ENCODE results near the gene ZNF222.

The ZNF222 gene

GRCh38 chr19:44025217-44025936 lies at the start of gene ZNF222:
Gene ZNF222, plus strand, starts transcription at chr19:44025379. Its CDS starts 58 bp downstream, at chr19:44025437.
- DNase-seq, result peak; percentile 72

GRCh38 chr19:43976732-43977131 lies 48.4 kb upstream of the ZNF222 start:
- DNase-seq, result no peak

- DNase-seq, result no peak
Observed at GRCh38 chr19:43983544-43983911, 41.7 kb upstream of the ZNF222 start.

GRCh38 chr19:43983912-43984686 lies 41.1 kb upstream of the ZNF222 start, which contains the start of gene ZNF155:
Gene ZNF155, plus strand, starts transcription at chr19:43984188. Its CDS starts 4,356 bp downstream, at chr19:43988544.
- peak; percentile 54 for DNase-seq

- no peak for DNase-seq
Observed at GRCh38 chr19:43984687-43985000, 40.5 kb upstream of the ZNF222 start.

GRCh38 chr19:43997631-43998290 lies 27.4 kb upstream of the ZNF222 start:
- no peak for DNase-seq

GRCh38 chr19:44002212-44002565 lies 23.0 kb upstream of the ZNF222 start:
- no peak for DNase-seq

- DNase-seq, result peak; percentile 75
Observed at GRCh38 chr19:44002566-44003460, 22.4 kb upstream of the ZNF222 start, which contains the start of gene ZNF230. Gene ZNF230, plus strand, starts transcription at chr19:44002957. Its CDS starts 4,122 bp downstream, at chr19:44007079.

GRCh38 chr19:44003461-44004009 lies 21.6 kb upstream of the ZNF222 start:
- DNase-seq, result no peak

GRCh38 chr19:44005973-44006372 lies 19.2 kb upstream of the ZNF222 start:
- DNase-seq, result no peak

- no peak for DNase-seq
Observed at GRCh38 chr19:44007473-44007872, 17.7 kb upstream of the ZNF222 start.

GRCh38 chr19:44010468-44010867 lies 14.7 kb upstream of the ZNF222 start:
- DNase-seq, result no peak

GRCh38 chr19:44019498-44019897 lies 5.7 kb upstream of the ZNF222 start:
- no peak for DNase-seq

GRCh38 chr19:44021221-44021620 lies 4.0 kb upstream of the ZNF222 start:
- DNase-seq, result no peak

- no peak for DNase-seq
Observed at GRCh38 chr19:44024900-44025216, 321 bp upstream of the ZNF222 start.

GRCh38 chr19:44026622-44027021 lies 1.4 kb downstream of the ZNF222 start:
- no peak for DNase-seq

GRCh38 chr19:44032001-44032610 lies 6.9 kb downstream of the ZNF222 start:
- DNase-seq, result no peak

GRCh38 chr19:44042147-44042546 lies 17.0 kb downstream of the ZNF222 start:
- no peak for DNase-seq

- DNase-seq, result peak; percentile 10
Observed at GRCh38 chr19:44050740-44051649, 25.8 kb downstream of the ZNF222 start.

- peak; percentile 44 for DNase-seq
Observed at GRCh38 chr19:44051650-44052402, 26.6 kb downstream of the ZNF222 start, which contains the start of gene ZNF223. Gene ZNF223, plus strand, starts transcription at chr19:44052036. Its CDS starts 3,141 bp downstream, at chr19:44055177.
